ENCODE measurements around the gene NET1.
A peak's percentile ranks its signal among the peaks of the same experiment; 100 is the strongest.
"Not testable (repeated sequence)": the region's sequence is repeated elsewhere in the genome, so short reads cannot be mapped to it uniquely, and the experiment has no call there.

NET1 gene

GRCh38 chr10:5412277-5412941 lies at the start of gene NET1:
TSS of gene NET1 (plus strand) at chr10:5412557. CDS start at chr10:5412693, 136 bp downstream.
- peak; percentile 71 to 91 for DNase-seq

DNA sequence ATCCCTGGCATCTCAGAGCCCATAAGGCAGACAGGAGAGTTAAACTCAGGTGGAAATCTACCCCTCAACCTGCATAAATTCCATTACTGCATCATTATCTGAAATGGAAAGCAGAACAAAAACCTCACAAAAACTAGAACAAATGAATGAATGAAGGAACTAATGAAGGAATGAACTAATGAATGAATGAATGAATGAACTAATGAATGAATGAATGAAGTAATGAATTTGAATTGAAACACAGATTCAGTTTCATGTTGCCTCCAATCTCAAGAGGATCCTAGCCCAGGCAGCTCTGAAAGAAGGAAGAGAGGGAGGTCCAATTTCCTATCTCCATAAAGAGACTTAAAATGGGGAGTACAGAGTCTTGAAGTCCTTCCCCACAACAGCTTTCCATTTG lies 49.5 kb upstream of the NET1 start:
- no peak for DNase-seq

DNA sequence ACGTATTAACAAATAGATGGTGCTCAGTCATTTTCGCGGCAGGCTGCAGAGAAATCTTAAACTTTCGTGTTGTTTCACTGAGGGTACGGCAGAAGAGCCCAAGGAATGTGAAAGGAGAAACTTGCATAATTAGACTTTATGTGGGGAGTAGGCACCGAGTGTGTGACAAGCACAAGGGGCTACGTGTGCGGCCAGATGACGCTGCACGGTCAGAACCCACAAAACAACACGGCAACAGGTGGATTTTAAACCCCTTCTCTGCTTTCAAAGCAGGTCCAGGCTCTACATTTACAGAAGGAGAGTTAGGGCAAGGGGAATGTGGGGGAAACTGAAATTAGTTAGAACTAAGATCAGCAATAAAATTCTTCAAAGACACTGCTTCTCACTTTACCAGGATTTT lies 48.0 kb upstream of the NET1 start:
- DNase-seq, result no peak

DNA sequence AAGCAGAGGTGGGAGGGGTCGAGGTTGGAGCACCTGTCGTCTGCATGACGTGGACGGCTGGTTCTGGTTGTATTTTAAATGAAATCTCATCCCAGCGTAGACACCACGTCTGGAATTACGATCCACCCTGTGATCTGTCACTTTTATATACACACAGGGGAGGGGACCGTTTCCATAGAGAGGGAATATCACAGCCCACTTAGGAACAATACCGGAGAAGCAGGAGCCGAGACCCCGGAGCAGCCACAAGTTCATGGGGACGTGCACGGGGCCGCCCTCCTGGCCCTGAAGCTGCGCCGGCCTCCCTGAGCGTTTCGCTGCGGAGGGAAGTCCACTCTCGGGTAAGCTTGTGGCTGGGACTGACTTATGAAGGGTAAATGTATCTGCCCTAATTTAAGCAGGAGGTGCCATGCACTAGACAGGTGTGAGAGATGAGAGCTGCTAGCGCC lies 47.4 kb upstream of the NET1 start, which contains the start of gene UCN3:
Gene UCN3, plus strand, starts transcription at position 77 of the 449 bp plus-strand sequence. CDS start 8,755 bp downstream, outside the sequence.
- peak in 1 of 2 experiments; percentile 17 for DNase-seq

- DNase-seq, result no peak
Observed at GRCh38 chr10:5365928-5366327, 46.4 kb upstream of the NET1 start.

- DNase-seq, result no peak
Observed at GRCh38 chr10:5369362-5370158, 42.8 kb upstream of the NET1 start.

DNA sequence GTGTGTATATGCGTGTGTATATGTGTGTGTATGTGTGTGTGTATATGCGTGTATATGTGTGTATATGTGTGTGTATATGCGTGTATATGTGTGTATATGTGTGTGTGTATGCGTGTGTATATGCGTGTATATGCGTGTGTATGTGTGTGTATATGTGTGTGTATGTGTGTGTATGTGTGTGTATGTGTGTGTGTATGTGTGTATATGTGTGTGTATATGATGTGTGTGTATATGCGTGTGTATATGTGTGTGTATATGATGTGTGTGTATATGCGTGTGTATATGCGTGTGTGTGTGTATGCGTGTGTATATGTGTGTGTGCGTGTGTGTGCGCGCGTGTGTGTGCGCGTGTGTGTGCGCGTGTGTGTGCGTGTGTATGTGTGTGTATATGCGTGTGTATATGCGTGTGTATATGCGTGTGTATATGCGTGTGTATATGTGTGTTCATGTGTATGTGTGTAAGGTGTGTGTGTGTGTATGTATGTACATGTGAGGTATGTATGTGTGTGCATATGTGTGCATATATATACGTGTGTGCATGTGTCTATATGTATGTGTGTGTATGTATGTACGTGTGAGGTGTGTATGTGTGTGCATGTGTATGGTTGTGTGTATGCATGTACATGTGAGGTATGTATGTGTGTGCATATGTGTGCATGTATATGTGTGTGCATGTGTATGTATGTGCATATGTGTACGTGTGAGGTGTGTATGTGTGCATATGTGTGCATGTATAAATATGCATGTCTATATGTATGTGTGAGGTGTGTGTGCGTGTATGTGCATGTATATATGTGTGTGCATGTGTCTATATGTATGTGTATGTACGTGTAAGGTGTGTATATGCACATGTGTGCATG lies 41.6 kb upstream of the NET1 start:
- no peak for DNase-seq

GRCh38 chr10:5373307-5373706 lies 39.0 kb upstream of the NET1 start:
- peak; percentile 69 to 76 for DNase-seq

DNA sequence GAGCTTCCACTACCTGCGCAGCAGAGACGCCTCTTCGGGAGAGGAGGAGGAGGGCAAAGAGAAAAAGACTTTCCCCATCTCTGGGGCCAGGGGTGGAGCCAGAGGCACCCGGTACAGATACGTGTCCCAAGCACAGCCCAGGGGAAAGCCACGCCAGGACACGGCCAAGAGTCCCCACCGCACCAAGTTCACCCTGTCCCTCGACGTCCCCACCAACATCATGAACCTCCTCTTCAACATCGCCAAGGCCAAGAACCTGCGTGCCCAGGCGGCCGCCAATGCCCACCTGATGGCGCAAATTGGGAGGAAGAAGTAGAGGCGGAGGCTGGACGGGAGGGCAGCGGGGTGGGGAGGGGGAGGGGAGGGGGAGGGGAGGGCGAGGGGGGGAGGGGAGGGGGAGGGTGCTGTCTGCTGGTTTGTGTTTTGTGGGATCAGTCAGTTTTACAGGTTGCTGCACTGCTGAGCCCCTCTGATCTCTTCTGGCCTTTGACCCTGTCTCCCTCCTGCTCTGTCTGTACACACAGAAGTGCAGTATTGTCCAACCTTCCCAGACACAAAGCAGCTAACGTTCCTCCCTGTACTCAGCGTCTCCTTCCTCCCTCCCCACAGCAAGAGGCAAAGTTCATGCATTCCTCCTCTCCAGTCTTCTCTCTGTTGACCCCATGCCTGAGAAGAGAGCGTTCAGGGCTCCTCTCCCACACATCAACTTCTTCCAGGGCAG lies 38.3 kb upstream of the NET1 start:
- peak in 1 of 2 experiments; percentile 36 for DNase-seq

DNA sequence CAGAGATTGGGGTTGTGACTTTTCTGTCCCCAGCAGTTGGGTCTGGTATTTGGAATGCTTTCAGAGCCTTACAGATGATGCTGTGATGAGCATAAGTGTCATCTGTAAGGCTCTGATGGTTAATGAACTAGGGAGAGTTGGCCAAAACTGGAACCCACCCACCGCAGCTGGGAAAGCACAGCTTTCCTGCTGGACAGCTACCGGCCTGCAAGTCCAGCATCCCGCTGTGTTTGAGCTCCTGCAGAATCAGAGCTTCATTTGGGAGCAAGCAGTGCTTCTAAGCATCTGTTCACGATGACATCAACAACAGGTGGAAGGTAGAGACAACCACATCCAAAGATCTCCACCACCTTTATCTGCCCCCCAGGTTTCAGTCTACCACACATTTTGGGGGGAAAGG lies 35.9 kb upstream of the NET1 start:
- DNase-seq, result no peak

DNA sequence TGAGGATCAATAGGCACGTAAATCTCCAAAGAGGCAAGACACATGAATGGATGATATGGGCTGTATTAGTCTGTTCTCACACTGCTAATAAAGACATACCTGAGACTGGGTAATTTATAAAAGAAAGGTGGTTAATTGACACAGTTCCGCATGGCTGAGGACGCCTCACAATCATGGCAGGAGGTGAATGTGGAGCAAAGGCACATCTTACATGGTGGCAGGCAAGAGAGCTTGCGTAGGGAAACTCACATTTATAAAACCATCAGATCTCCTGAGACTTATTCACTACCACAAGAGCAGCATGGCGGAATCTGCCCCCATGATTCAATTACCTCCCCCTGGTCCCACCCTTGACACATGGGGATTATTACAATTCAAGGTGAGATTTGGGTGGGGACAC lies 33.2 kb upstream of the NET1 start:
- not testable (repeated sequence) for DNase-seq

DNA sequence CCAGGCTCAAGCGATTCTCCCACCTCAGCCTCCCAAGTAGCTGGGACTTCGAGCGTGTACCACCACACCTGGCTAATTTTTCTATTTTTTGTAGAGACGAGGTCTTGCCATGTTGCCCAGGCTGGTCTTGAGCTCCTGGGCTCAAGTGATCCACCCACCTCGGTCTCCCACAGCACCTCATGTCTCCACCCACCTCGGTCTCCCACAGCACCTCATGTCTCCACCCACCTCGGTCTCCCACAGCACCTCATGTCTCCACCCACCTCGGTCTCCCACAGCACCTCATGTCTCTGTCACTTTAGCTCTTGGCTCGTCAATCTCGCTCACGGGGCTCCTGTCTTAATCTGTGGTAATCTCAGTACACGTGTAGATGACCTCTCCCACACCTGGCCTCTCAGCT lies 32.0 kb upstream of the NET1 start:
- not testable (repeated sequence) for DNase-seq

DNA sequence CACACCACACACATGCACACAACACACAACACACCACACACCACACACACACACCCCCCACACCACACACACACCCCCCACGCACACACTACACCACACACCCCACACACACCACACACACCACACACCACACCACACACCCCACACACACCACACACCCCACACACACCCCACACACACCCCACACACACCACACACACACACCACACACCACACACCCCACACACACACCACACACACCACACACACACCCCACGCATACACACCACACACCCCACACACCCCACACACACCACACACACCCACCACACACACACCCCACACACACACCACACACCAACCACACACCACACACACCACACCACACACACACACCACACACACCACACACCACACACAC lies 31.2 kb upstream of the NET1 start:
- DNase-seq, result no peak

DNA sequence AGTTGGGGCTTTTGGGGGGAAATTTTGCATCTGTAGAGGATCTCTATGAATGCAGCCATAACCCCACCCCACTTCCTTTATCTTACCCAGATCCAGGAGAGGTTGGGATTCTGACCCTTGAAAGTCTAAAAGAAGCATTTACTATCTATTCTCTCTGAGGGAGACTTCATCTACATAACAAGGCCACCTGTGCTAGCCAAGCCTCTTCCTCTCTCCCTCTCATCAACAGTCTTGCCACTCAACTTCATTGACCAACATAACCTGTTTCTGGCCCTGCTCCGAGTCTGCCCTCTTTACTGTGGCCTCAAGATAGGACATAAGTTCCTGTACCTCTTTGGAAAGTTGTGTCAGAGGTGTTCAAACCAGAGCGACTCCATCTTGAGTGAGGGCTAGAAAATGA lies 27.1 kb upstream of the NET1 start:
- DNase-seq, result no peak

- DNase-seq, result no peak
Observed at GRCh38 chr10:5387169-5387568, 25.2 kb upstream of the NET1 start.

DNA sequence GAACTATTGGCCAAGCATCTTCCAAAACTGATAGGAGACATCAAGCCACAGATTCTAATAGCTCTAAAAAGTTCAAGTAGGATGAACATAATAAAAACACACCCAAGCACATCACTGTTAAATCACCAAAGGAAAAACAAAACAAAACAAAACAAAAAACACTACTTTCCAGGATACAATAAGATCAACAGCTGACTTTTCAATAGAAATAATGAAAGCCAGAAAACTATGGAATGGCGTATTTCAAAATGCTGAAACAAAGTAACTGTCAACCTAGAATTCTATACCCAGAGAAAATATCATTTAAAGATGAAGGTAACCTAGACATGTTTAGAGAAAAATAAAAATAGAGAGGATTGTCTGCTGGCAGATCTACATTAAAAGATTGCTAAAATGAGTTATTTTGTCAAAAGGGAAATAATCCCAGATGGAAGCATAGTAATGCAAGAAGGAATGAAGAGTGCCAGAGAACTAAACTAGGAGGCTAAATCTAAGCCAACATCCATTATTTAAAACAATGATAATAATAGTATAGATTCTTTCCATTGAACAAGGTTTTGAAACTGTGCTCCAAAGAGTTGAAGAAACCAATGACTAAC lies 21.7 kb upstream of the NET1 start:
- no peak for DNase-seq

- no peak for DNase-seq
Observed at GRCh38 chr10:5391790-5392189, 20.6 kb upstream of the NET1 start.

DNA sequence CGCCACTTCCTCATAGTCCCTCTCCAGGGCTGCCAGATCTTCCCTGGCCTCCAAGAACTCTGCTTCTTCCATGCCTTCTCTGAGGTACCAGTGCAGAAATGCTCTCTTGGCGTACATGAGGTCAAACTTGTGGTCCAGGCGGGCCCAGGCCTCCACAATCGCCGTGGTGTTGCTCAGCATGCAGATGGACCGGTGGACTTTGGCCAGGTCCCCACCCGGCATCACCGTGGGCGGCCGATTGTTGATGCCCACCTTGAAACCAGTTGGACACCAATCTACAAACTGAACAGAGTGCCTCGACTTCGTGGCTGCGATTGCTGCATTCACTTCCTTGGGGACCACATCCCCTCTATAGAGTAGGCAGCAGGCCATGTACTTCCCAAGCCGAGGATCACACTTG lies 18.8 kb upstream of the NET1 start:
- DNase-seq, result no peak

DNA sequence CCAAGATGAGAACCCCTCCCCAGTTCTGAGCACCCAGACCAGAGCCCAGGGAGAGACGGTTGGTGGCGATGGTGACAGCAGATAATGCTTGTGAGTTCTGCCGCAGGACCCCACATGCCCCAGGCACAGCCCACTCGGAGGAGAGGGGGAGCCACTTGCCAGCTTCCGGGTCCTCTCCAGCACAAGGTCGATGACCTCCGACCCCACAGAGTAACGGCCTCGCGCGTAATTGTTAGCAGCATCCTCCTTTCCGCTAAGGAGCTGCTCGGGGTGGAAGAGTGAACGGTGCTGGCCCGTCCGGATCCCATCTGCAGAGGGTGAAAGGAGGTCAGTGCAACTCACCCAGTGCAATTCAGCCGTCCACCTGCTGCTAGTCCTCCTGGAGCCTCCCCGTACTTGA lies 17.2 kb upstream of the NET1 start:
- DNase-seq, result no peak

DNA sequence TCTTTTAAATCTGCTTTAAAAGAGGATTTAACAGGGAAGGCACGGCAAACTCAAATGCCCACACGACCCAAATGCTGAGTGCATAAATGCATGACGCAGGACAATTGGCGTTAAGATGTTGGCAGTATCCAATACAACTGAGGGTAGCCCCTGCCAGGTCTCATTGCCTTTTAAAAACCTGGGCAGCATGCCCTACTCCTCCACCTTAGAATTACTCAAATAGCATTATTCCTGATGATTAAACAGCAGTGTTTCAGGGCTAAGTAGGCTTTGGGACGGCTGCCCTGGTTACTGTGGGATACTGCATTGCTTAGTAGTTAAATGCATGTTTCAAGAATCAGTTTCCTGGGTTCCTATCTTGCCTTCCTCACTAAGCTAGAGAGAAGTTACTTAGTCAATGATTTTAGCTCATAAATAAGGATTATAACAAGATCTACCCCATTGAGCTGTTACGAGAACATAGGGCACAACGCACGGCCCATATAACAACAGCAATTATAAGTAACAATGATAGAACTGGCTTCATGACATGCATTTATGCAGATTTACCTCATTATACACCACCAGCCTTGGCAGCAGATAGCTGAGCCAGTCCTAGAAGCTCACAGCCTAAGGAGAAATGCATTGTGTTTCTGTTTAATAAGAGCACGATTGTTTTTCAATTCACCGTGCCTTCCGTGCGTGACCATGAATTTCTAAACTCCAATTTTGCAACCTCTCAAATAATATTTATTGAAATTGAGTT lies 15.6 kb upstream of the NET1 start:
- no peak for DNase-seq

DNA sequence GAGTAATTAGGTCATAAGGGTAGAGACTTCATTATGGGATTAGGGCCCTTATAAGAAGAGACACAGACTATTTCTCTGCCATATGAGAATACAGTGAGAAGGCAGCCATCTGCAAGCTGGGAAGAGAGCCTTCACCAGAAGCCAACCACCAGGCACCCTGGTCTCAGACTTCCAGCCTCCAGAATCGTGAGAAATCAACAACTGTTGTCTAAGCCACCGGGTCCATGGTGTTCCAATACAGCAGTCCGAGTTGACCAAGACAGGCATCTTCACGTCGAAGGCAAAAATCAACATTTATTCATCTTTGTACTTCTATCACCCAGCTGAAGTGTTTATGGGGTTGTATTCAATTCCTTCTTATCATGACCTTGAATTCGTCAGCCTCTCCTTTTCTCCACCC lies 13.0 kb upstream of the NET1 start:
- no peak for DNase-seq
